H1 (cell line): ENCODE results near the gene CISH. TPM values are rescaled to one million over a fixed set of nuclear protein-coding genes. Genes with fewer than 3 reads are reported as not detected.

ENCODE experiments used
- CTCF ChIA-PET: fragments of 300-600 bp; sonication (Branson Sonifier 250); formaldehyde crosslinking; loops from one replicate; lab custom pipeline; 2021; ENCODE audit not compliant: partially characterized antibody; lab: Charles Lee
- POLR2A ChIA-PET: fragments of 300-600 bp; sonication (Branson Sonifier 250); formaldehyde crosslinking; loops from one replicate; lab custom pipeline; 2021; ENCODE audit warnings: inconsistent platforms; ENCODE audit not compliant: partially characterized antibody; lab: Charles Lee
- DNase-seq, 2 experiments: peaks; one replicate each; pipeline versions ENCODE4 v3.0.0 to v3.0.0-alpha.2; 2010 to 2022; ENCODE audit warnings: low spot score in 2 of 2, low read depth in 1 of 2, mixed read lengths in 1 of 2
- FAIRE-seq: peaks from 2 replicates; lab custom pipeline; 2011; peaks lifted over from hg19 to GRCh38; lab: Jason Lieb, UNC
- H2AFZ ChIP-seq: 2 replicates; pipeline ENCODE4 v1.8.1; 2012; ENCODE audit warnings: low read length, inconsistent platforms
- H2AK5ac ChIP-seq: 2 replicates; pipeline ENCODE4 v1.6.1; 2013; ENCODE audit warnings: low read depth, low read length
- H2BK120ac ChIP-seq: replicated peaks from 2 replicates; pipeline ENCODE3; 2013; ENCODE audit warnings: low read depth, low read length, inconsistent platforms
- H2BK12ac ChIP-seq: 2 replicates; pipeline ENCODE4 v1.6.1; 2013; ENCODE audit warnings: low read depth, low read length
- H2BK15ac ChIP-seq: 2 replicates; pipeline ENCODE4 v1.6.1; 2013; ENCODE audit warnings: low read length
- H2BK20ac ChIP-seq: 2 replicates; pipeline ENCODE4 v1.6.1; 2013; ENCODE audit warnings: low read length
- H2BK5ac ChIP-seq: 2 replicates; pipeline ENCODE4 v1.6.1; 2013; ENCODE audit warnings: low read depth, low read length
- H3K14ac ChIP-seq: 2 replicates; pipeline ENCODE4 v1.6.1; 2013; ENCODE audit warnings: inconsistent platforms; ENCODE audit not compliant: insufficient read length
- H3K18ac ChIP-seq: 2 replicates; pipeline ENCODE4 v1.6.1; 2013; ENCODE audit warnings: low read length; ENCODE audit errors: extremely low read depth
- H3K23ac ChIP-seq: 2 replicates; pipeline ENCODE4 v1.6.1; 2013; ENCODE audit warnings: inconsistent platforms; ENCODE audit not compliant: insufficient read length
- H3K23me2 ChIP-seq: 2 replicates; pipeline ENCODE4 v1.6.1; 2013; ENCODE audit warnings: low read depth, low read length
- H3K27ac ChIP-seq: 2 replicates; pipeline ENCODE4 v1.6.1; 2011; ENCODE audit warnings: low read depth, low read length, inconsistent platforms
- H3K27me3 ChIP-seq, 4 experiments: replicated peaks in 1 of 4; 1 replicate in 1 of 4; 2 replicates in 3 of 4; pipeline versions ENCODE4 v1.6.1 to v1.8.1; 2011 to 2013; ENCODE audit warnings: low read length in 3 of 4, mild to moderate bottlenecking in 3 of 4, inconsistent platforms in 2 of 4, mixed read lengths in 2 of 4, moderate library complexity in 1 of 4; ENCODE audit not compliant: control insufficient read depth in 3 of 4, insufficient read depth in 3 of 4; ENCODE audit errors: extremely low read depth in 1 of 4
- H3K36me3 ChIP-seq, 4 experiments: 2 replicates each; pipeline versions ENCODE4 v1.6.1 to v1.8.1; 2011 to 2013; ENCODE audit warnings: mild to moderate bottlenecking in 4 of 4, low read length in 3 of 4, moderate library complexity in 2 of 4, control low read depth in 1 of 4, inconsistent platforms in 1 of 4; ENCODE audit not compliant: insufficient read depth in 4 of 4, control insufficient read depth in 2 of 4
- H3K4ac ChIP-seq: replicated peaks from 2 replicates; pipeline ENCODE3; 2013; ENCODE audit warnings: low read length, low read depth, mixed read lengths, inconsistent platforms; ENCODE audit not compliant: insufficient read length
- H3K4me1 ChIP-seq, 4 experiments: replicated peaks in 1 of 4; 1 replicate in 1 of 4; 2 replicates in 3 of 4; pipeline versions ENCODE4 v1.6.1 to v1.8.1; 2011 to 2013; ENCODE audit warnings: low read length in 3 of 4, inconsistent platforms in 2 of 4, mixed read lengths in 1 of 4; ENCODE audit not compliant: insufficient read depth in 4 of 4, control insufficient read depth in 3 of 4
- H3K4me2 ChIP-seq, 2 experiments: 2 replicates each; pipeline versions ENCODE4 v1.6.1 to v1.8.1; 2011 to 2013; ENCODE audit warnings: low read depth in 2 of 2, low read length in 2 of 2, control low read depth in 1 of 2, inconsistent platforms in 1 of 2, mild to moderate bottlenecking in 1 of 2; ENCODE audit not compliant: insufficient read depth in 1 of 2
- H3K4me3 ChIP-seq, 4 experiments: fragments of 200-600, 300-600 bp in 1 of 4; sonication (generic), shearing (Covaris generic), sonication (Bioruptor Twin) in 1 of 4; 2 replicates each; pipeline versions ENCODE4 v1.5.1 to v1.8.1; 2011 to 2016; ENCODE audit warnings: low read length in 4 of 4, low read depth in 3 of 4, control low read depth in 2 of 4, inconsistent platforms in 2 of 4, mild to moderate bottlenecking in 2 of 4, mixed read lengths in 1 of 4, moderate library complexity in 1 of 4; ENCODE audit not compliant: insufficient read depth in 2 of 4; ENCODE audit errors: extremely low read depth in 1 of 4
- H3K56ac ChIP-seq: replicated peaks from 2 replicates; pipeline ENCODE3; 2013; ENCODE audit warnings: low read depth, mild to moderate bottlenecking, mixed read lengths, low read length, inconsistent platforms; ENCODE audit not compliant: insufficient read length
- H3K79me1 ChIP-seq: 2 replicates; pipeline ENCODE4 v1.6.1; 2013; ENCODE audit warnings: low read depth, low read length, control low read depth
- H3K79me2 ChIP-seq, 2 experiments: 2 replicates each; pipeline versions ENCODE4 v1.6.1 to v1.8.1; 2012 to 2013; ENCODE audit warnings: low read length in 2 of 2, mild to moderate bottlenecking in 2 of 2, inconsistent platforms in 1 of 2; ENCODE audit not compliant: insufficient read depth in 2 of 2, control insufficient read depth in 1 of 2
- H3K9ac ChIP-seq, 4 experiments: replicated peaks in 1 of 4; 1 replicate in 1 of 4; 2 replicates in 3 of 4; pipeline versions ENCODE4 v1.6.1 to v1.8.1; 2011 to 2013; ENCODE audit warnings: low read depth in 3 of 4, low read length in 3 of 4, control low read depth in 2 of 4, mild to moderate bottlenecking in 2 of 4, moderate library complexity in 2 of 4, inconsistent platforms in 1 of 4; ENCODE audit errors: extremely low read depth in 1 of 4
- H3K9me3 ChIP-seq, 2 experiments: 2 replicates each; pipeline versions ENCODE4 v1.6.1 to v1.8.1; 2012 to 2013; ENCODE audit warnings: mild to moderate bottlenecking in 2 of 2, moderate library complexity in 2 of 2, control low read depth in 1 of 2, inconsistent platforms in 1 of 2, low read depth in 1 of 2, low read length in 1 of 2, mixed read lengths in 1 of 2; ENCODE audit not compliant: insufficient read depth in 2 of 2
- H4K20me1 ChIP-seq, 2 experiments: replicated peaks in 1 of 2; 2 replicates each; pipeline versions ENCODE3 to v1.8.1; 2011 to 2013; ENCODE audit warnings: inconsistent platforms in 2 of 2, low read length in 2 of 2, mild to moderate bottlenecking in 1 of 2; ENCODE audit not compliant: insufficient read depth in 2 of 2, control insufficient read depth in 1 of 2
- H4K5ac ChIP-seq: 2 replicates; pipeline ENCODE4 v1.6.1; 2013; ENCODE audit warnings: low read length, low read depth, mixed read lengths, inconsistent platforms; ENCODE audit not compliant: insufficient read length
- H4K8ac ChIP-seq: 2 replicates; pipeline ENCODE4 v1.8.0; 2013; ENCODE audit warnings: mild to moderate bottlenecking, moderate library complexity, low read length, inconsistent platforms; ENCODE audit not compliant: insufficient read depth; ENCODE audit errors: extremely low read depth
- H4K91ac ChIP-seq: replicated peaks from 2 replicates; pipeline ENCODE3; 2013; ENCODE audit warnings: low read length, mixed read lengths, inconsistent platforms; ENCODE audit not compliant: insufficient read length
- CHD1 ChIP-seq: IDR thresholded peaks from 2 replicates; pipeline ENCODE4 v1.6.1; 2012; ENCODE audit warnings: low read depth, low read length, improper control_type of control experiment
- MAFK ChIP-seq: IDR thresholded peaks from 2 replicates; pipeline ENCODE4 v1.6.1; 2012; ENCODE audit warnings: low read depth, mild to moderate bottlenecking, improper control_type of control experiment, low read length
- POLR2A ChIP-seq, 2 experiments: IDR thresholded peaks; 1 replicate in 1 of 2; 2 replicates in 1 of 2; pipeline ENCODE4 v1.6.1; 2011; ENCODE audit warnings: low read depth in 2 of 2, low read length in 2 of 2, mild to moderate bottlenecking in 2 of 2; ENCODE audit errors: control extremely low read depth in 1 of 2
- POLR2AphosphoS5 ChIP-seq: IDR thresholded peaks from 2 replicates; pipeline ENCODE4 v1.6.1; 2011; ENCODE audit warnings: low read depth, low read length
- RAD21 ChIP-seq, 2 experiments: IDR thresholded peaks in 1 of 2; conservative IDR thresholded peaks in 1 of 2; 2 replicates each; pipeline ENCODE4 v1.6.1; 2011; ENCODE audit warnings: low read depth in 2 of 2, low read length in 2 of 2, improper control_type of control experiment in 1 of 2, inconsistent platforms in 1 of 2, mild to moderate bottlenecking in 1 of 2, moderate library complexity in 1 of 2
- SIN3A ChIP-seq, 2 experiments: IDR thresholded peaks in 1 of 2; conservative IDR thresholded peaks in 1 of 2; 2 replicates each; pipeline ENCODE4 v1.6.1; 2011 to 2012; ENCODE audit warnings: low read length in 2 of 2, improper control_type of control experiment in 1 of 2, low read depth in 1 of 2, mild to moderate bottlenecking in 1 of 2
- SIX5 ChIP-seq: IDR thresholded peaks from 2 replicates; pipeline ENCODE4 v1.6.1; 2011; ENCODE audit warnings: mild to moderate bottlenecking, low read depth, low read length
- SUZ12 ChIP-seq: fragments of 200-600 bp; sonication (generic); IDR thresholded peaks from 2 replicates; pipeline ENCODE4 v1.6.1; 2012; ENCODE audit warnings: mild to moderate bottlenecking, inconsistent platforms, low read length, moderate library complexity, mixed read lengths
- TAF1 ChIP-seq: IDR thresholded peaks from 2 replicates; pipeline ENCODE4 v1.6.1; 2011; ENCODE audit warnings: mild to moderate bottlenecking, low read depth, low read length
- ZNF274 ChIP-seq: IDR thresholded peaks from 2 replicates; pipeline ENCODE4 v1.7.0; 2012; ENCODE audit warnings: low read length, borderline replicate concordance; ENCODE audit errors: extremely low read depth
- WGBS, 2 experiments: shearing (Covaris generic) in 1 of 2; methylation state at CpG; one replicate each; pipeline versions ENCODE4 v1.1.6 to v1.1.7; 2013 to 2015; ENCODE audit warnings: low lambda C conversion rate in 2 of 2, mixed read lengths in 2 of 2, inconsistent platforms in 1 of 2, low coverage in 1 of 2, missing lambda C conversion rate in 1 of 2; ENCODE audit not compliant: insufficient replicate concordance in 2 of 2, insufficient coverage in 1 of 2, insufficient read length in 1 of 2; ENCODE audit errors: extremely low coverage in 1 of 2, missing lambda C conversion rate in 1 of 2; 5-methylcytosine and 5-hydroxymethylcytosine counted together
- polyA plus RNA-seq, 7 experiments: library from polyadenylated mRNA; depleted of rRNA in 3 of 7; stranded (reverse) in 5 of 7; unstranded in 2 of 7; fragments of >200 nt in 5 of 7; fragments of 200-250 nt in 2 of 7; gene quantifications; 1 replicate in 5 of 7; 2 replicates in 1 of 7; 4 replicates in 1 of 7; pipeline versions ENCODE4 v1.2.1 to v1.2.3, GENCODE V29; 2011 to 2013; ENCODE audit warnings: missing spikeins in 2 of 7, mixed read lengths in 2 of 7
- total RNA-seq: library from RNA; stranded (reverse); fragmentation: NEBNext Ultra II Directional; extraction: Animal tissue kit (Norgen Biotek cat#: 25700); gene quantifications from 2 replicates; pipeline ENCODE4 v1.2.1, GENCODE V29; 2021
- TF ChIP-seq, protein P1 (sequence below): IDR thresholded peaks from 2 replicates; pipeline ENCODE4 v1.6.1; 2012; ENCODE audit warnings: low read length, inconsistent platforms
- TF ChIP-seq, protein P2 (sequence below): IDR thresholded peaks from 2 replicates; pipeline ENCODE4 v1.6.1; 2012; ENCODE audit warnings: inconsistent platforms

CISH gene
- total and polyA plus RNA-seq, 2 of the 8 experiments (the other 6 are each of a cell fraction or from before 2014, with no cell fraction given) = 1.9 to 2.2 TPM

DNA sequence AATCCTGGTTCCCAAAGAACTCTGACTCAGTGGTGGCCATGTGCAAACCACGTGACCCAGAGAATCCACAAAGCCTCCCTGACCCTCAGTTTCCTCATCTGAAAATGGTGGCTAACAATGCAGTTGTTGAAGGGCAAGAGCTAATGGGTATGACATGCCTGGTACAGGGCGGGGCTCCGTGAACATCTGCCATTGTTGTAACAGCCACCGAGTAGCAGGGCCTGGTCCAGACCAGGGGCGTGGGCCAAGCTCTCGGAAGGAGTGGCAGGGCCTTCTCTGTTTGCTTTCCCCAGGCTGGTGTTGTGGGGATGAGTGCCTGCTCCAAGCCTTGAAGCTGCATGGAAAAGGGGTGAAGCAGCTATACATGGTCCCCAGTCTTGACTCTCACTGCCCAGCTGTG lies 18.8 kb upstream of the CISH start:
- Histone ChIP-seq H3K56ac (no peak overlapping the region), H3K4ac (no peak overlapping the region), H3K4me1 (peaks cover 2 to 14% (median 7%) of the 10 kb centered on the region in 4 experiments), H3K4me3 (no peak overlapping the region), H4K91ac (no peak overlapping the region), H3K14ac (no peak overlapping the region), H4K20me1 (peaks cover 0 to 14% of the 10 kb centered on the region in 2 experiments), H3K79me2 (peaks cover 0 to 40% of the 10 kb centered on the region in 2 experiments; a peak in 1 of 4 replicates), H3K18ac (no peak overlapping the region), H2AFZ (no peak overlapping the region), H3K9me3 (no peaks in the 10 kb centered on the region), H4K5ac (no peak overlapping the region), H3K4me2 (no peak overlapping the region), H3K36me3 (no peaks in the 10 kb centered on the region), H4K8ac (no peak overlapping the region), H2AK5ac (no peak overlapping the region), H3K23me2 (0 out of 2 replicates have a peak, but pooled peaks cover 1% of the 10 kb centered on the region), H2BK5ac (no peak overlapping the region), H3K27me3 (no peaks in the 10 kb centered on the region), H3K23ac (no peak overlapping the region), H3K9ac (no peak overlapping the region), H2BK20ac (0 out of 2 replicates have a peak overlapping the region, but pooled peaks have one; percentile 48), H3K79me1 (peaks cover 11% of the 10 kb centered on the region; the same call in 1 of the 2 replicates), H2BK120ac (no peak overlapping the region), H2BK15ac (no peak overlapping the region; the same call in 1 of the 2 replicates), H2BK12ac (no peak overlapping the region), H3K27ac (no peak overlapping the region)
- POLR2A ChIA-PET = interaction anchor here (2.8 kb wide), 1 partner anchor 22 kb away, joined by 9 read pairs; no protein-coding TSS in a partner anchor
- CTCF ChIA-PET = interaction anchor here (1.2 to 63.8 kb wide), 8 partner anchors 9 to 760 kb away, joined by 3 to 1262 read pairs (median 8); partner anchors contain the start of genes C3orf18, CISH, DOCK3 and HEMK1
- DNase-seq (no peak), FAIRE-seq (no peak)
- WGBS, 2 experiments = 84% methylated on average over 6 of the region's 6 CpGs; no CpG with 5 or more reads in 1 of the 2 experiments
- no peak for TF ChIP-seq SIN3A (conservative IDR thresholded peaks at IDR 0.05 in 1 of 2, IDR thresholded peaks at IDR 0.05 in 1 of 2; ENCODE audit: low read depth in 1 of 2, low read length in 2 of 2)
- no peak for TF ChIP-seq POLR2A (IDR thresholded peaks at IDR 0.05; ENCODE audit: control extremely low read depth in 1 of 2, low read depth in 2 of 2, low read length in 2 of 2)
- no peak for TF ChIP-seq SIX5
- TF ChIP-seq RAD21 (IDR thresholded peaks at IDR 0.05 in 1 of 2, conservative IDR thresholded peaks at IDR 0.05 in 1 of 2; ENCODE audit: low read depth in 2 of 2, low read length in 2 of 2) = no peak
- no peak for TF ChIP-seq ZNF274
- TF ChIP-seq CHD1 = no peak
- no peak for TF ChIP-seq POLR2AphosphoS5
- no peak for TF ChIP-seq TAF1
- no peak for TF ChIP-seq SUZ12
- TF ChIP-seq MAFK = no peak
- TF ChIP-seq, protein P1, sequence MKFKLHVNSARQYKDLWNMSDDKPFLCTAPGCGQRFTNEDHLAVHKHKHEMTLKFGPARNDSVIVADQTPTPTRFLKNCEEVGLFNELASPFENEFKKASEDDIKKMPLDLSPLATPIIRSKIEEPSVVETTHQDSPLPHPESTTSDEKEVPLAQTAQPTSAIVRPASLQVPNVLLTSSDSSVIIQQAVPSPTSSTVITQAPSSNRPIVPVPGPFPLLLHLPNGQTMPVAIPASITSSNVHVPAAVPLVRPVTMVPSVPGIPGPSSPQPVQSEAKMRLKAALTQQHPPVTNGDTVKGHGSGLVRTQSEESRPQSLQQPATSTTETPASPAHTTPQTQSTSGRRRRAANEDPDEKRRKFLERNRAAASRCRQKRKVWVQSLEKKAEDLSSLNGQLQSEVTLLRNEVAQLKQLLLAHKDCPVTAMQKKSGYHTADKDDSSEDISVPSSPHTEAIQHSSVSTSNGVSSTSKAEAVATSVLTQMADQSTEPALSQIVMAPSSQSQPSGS = no peak
- TF ChIP-seq, protein P2, sequence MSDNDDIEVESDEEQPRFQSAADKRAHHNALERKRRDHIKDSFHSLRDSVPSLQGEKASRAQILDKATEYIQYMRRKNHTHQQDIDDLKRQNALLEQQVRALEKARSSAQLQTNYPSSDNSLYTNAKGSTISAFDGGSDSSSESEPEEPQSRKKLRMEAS = no peak
